Subcutaneous adipose tissue (tissue), 4 donors: ENCODE data around the gene IFITM10. TPM values are rescaled to one million over a fixed set of nuclear protein-coding genes. Genes with fewer than 3 reads are reported as not detected.

Experiments
- total RNA-seq, 4 donors: library from RNA; depleted of rRNA; stranded (reverse); fragments of >200 nt; gene quantifications; one replicate each; pipeline ENCODE4 v1.1.0, GENCODE V29; 2016
- TF ChIP-seq, protein P1 (sequence below): fragments of 450-650 bp; IDR thresholded peaks from one replicate; pipeline ENCODE4 v1.5.1; 2016; ENCODE audit warnings: low read depth, mild to moderate bottlenecking, control low read depth, antibody characterized with exemption, moderate library complexity

Gene IFITM10
- total RNA-seq, 4 donors from 2014 or later, result 1.1 to 2.4 (median 1.3) TPM; not detected in 1

DNA sequence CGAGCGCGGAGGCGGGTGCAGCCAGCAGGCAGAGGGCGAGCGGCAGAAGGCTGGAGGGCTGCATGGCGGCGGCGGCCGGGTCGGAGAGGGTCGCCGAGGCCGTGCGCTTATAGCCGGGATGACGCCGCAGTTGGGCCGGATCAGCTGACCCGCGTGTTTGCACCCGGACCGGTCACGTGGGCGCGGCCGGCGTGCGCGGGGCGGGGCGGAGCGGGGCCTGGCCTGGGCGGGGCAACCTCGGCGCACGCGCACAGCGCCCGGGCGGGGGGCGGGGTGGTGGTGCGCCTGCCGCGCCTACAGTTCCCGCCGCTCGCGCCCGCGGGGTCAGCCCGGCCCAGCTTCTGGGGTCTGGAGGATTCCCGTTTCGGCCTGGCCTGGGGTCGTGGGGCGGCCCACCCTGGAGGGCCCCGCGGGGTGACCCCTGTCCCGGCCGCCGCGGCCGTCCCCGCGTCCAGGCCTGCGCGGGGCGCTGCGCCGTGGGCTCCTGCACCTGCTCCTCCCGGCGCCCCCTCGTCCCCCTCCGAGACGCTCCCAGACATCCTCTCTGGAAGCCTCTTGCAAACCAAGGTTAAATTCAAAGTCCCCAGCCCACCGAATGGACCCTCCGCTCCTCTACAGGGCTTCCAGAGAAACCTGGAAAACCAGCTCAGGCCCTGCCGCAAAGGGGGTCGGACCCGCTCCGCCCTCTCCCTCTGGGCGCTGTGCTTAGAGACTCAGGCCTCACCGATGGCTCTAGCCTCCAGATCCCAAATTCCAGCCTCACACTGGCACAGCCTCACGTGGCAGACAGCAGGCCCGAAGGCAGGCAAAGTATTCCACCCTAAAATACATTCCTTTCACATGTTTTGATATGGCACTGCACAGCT is 13.6 kb upstream of the IFITM10 start, which contains the start of gene CTSD:
TSS of gene CTSD (minus strand) at position 132 of the 866 bp plus-strand sequence. CDS start at position 64, 68 bp downstream.
- TF ChIP-seq, protein P1, sequence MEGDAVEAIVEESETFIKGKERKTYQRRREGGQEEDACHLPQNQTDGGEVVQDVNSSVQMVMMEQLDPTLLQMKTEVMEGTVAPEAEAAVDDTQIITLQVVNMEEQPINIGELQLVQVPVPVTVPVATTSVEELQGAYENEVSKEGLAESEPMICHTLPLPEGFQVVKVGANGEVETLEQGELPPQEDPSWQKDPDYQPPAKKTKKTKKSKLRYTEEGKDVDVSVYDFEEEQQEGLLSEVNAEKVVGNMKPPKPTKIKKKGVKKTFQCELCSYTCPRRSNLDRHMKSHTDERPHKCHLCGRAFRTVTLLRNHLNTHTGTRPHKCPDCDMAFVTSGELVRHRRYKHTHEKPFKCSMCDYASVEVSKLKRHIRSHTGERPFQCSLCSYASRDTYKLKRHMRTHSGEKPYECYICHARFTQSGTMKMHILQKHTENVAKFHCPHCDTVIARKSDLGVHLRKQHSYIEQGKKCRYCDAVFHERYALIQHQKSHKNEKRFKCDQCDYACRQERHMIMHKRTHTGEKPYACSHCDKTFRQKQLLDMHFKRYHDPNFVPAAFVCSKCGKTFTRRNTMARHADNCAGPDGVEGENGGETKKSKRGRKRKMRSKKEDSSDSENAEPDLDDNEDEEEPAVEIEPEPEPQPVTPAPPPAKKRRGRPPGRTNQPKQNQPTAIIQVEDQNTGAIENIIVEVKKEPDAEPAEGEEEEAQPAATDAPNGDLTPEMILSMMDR, result no peak

DNA sequence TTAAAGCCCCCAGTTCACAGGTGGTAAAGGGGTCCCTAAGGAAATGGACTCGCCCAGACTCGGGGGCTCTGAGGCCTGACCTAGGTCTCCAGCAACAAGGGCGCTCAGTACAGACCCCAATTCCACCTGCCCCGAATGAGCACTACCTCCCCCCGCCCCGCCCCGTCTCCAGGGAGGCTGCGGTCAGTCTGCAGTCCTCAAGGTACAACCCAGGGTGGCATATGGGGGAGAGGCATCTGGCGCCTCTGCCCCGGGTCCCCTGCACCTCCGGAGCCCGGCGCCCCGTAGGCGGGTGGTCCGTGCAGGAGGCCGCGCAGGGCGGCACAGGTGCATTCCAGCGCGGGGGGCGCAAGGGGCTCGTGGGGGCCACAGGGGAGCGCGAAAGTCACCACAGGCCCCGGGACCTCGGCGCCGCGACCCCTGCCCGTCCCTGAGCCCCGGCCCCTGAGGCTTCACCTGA is 13.0 kb upstream of the IFITM10 start:
- TF ChIP-seq, protein P1, result no peak

DNA sequence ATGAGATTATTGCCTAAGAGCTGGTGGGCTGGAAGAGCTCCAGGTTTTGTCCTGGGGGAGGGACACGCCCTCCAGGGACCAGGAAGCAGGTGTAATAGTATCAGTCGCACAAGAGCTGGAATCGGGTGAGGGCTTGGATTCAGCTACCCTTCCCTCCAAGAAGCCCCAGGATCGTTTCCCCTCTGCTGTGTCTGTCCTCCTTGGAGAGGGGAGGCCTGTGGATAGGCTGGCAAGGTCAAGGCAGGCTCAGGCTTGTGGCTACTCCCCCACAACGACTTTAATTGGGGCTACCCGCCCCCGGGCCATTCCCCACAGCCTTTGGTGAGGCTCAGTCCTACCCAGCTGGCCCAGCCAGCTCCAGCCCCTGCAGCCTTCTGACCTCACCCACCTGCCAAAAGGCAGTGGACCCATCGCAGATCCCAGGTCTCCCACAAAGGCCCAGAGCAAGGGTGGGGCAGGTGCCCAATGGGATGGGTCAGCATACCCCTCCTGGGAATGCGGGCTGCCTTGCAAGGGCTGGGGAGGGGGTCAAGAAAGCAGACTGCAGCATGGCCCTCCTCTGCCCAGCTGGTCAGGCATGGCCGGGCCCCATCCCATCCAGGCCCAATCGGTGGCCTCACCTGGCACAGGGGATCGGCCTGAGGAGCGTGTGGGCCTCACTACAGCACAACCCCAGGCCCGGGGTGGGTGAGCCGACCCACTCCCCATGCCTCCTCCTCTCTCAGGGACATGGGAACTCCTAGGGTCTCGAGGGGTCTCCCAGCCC is 12.3 kb upstream of the IFITM10 start:
- TF ChIP-seq, protein P1, result no peak

DNA sequence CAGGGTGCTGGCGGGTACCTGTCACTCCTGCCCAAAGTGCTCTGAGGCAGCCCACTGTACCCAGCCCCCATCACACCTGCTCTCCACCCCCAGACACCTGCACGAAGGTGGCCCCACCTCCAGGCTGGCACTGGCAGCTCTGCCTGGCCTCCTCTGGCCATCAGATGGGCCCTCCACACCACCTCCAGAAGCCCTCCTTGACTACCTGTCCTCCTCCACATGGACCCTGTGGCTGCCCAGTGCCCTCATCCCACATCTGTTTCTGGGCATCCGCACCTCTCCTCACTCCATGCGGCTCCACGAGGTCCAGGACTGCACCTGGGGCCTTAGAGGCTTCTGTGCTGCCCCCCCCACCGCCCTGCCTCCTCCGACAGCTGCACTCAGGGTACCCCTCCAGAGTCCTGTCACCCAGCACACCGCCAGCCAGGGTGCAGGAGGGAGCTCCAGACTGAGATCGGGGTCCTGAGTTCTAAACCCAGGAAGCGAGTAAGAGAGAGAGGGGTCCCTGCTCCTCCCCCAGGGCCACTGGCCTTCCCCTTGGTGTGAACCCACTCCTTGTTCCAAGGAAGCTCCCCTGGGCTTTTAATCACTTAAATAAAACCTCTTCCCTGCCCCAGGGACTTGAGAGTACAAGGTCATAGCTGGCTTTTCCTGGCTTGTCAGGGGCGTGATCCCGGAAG is 11.6 kb upstream of the IFITM10 start:
- TF ChIP-seq, protein P1, result no peak

DNA sequence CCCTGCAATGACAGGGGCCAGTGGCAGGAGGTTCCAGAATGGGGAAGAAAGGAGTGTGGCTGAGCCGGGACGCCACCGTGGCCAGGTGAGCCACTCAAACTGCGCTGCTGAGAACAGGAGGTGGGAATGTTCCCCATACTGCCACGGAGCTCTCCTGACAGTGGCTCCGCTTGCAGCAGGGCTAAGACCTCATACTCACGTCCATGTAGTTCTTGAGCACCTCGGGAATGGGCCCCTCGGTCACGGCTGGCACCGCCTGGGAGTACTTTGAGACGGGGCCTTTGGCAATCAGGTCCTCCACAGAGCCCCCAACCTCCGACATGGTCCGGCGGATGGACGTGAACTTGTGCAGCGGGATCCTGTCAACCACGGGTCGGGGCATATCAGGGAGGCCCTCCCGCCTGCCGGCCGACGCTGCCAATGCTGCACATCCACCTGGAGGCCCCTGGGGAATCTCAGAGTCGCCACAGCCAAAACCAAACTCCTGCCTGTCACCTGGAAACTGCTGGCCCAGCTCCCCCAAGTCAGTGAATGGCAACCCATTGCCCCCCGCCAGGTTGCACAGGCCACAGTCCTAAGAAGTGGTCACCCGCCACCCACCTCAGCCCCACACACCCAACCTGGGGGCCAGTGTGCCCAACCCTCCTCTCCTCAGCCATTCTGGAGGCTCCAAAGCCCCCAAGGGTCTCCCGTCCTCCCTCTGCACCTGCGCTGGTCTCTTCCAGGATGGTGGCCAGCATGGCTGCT is 10.9 kb upstream of the IFITM10 start:
- TF ChIP-seq, protein P1, result no peak

DNA sequence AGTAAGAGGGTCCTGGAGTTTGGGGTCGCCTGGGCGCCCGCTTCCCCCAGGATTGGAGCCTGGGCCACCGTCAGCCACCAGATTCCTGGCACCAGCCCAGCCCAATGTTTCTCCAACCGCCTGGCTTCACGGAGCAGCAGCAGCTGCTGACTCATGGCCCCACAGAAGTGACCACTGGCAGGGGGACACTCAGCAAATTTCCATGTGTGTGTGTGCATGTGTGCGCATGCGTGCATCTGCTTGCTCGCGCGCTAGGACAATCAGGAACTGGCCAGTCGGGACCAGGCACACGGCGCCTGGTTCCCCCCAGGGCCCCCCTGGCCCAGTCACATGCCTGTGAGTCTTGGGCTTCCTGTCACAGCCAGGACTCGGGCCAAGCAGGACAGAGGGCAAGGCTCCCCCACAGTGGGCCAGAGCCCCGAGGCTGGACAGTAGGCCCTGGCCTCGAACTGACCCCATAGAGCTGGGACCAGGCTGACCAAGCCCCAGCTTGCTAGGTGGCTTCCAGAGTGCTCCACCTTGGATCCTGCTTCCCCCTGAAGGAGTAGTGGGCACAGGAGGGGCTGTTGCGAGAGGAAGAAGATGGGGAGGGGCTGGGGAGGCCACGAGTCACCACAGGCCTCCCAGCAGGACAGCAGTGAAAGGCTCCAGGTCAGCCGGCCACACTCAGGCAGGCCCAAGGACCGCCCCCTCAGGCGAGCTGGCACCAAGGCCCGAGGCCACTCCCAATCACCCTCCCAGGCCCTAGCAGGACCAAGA is 10.1 kb upstream of the IFITM10 start:
- TF ChIP-seq, protein P1, result no peak
